Natural killer cell (primary cell): ENCODE measurements around the gene CXCL16. TPM values are rescaled to one million over a fixed set of nuclear protein-coding genes. Genes with fewer than 3 reads are reported as not detected.

Experiments
- ATAC-seq, 3 donors: fragments of 150-1000 bp in 2 of 3; fragments of 200-7000 bp in 1 of 3; cut with Tn5 transposase; 1 replicate in 1 of 3; 2 replicates in 2 of 3; pipeline ENCODE4 v1.10.0; 2021; ENCODE audit warnings: mild to moderate bottlenecking in 2 of 3, moderate library complexity in 2 of 3
- DNase-seq, 2 donors: peaks; one replicate each; pipeline versions ENCODE4 v3.0.0 to v3.0.0-alpha.2; 2013 to 2021; ENCODE audit warnings: mixed read lengths in 1 of 2
- H3K27ac ChIP-seq: one replicate; pipeline ENCODE4 v1.5.1; 2013; ENCODE audit warnings: mild to moderate bottlenecking, low read length
- H3K27me3 ChIP-seq: one replicate; pipeline ENCODE4 v1.6.1; 2013; ENCODE audit warnings: low read length; ENCODE audit not compliant: control insufficient read depth, insufficient read depth
- H3K36me3 ChIP-seq: one replicate; pipeline ENCODE4 v1.6.1; 2013; ENCODE audit warnings: low read length; ENCODE audit not compliant: control insufficient read depth, insufficient read depth
- H3K4me1 ChIP-seq: one replicate; pipeline ENCODE4 v1.6.1; 2013; ENCODE audit warnings: low read length; ENCODE audit not compliant: control insufficient read depth, insufficient read depth
- H3K4me3 ChIP-seq: one replicate; pipeline ENCODE4 v1.5.1; 2013; ENCODE audit warnings: low read length
- H3K9me3 ChIP-seq: one replicate; pipeline ENCODE4 v1.6.1; 2013; ENCODE audit warnings: low read length; ENCODE audit not compliant: control insufficient read depth, insufficient read depth
- H3K27ac Mint-ChIP-seq, 2 donors: one replicate each; pipeline ENCODE4 v1.8.0; 2022; ENCODE audit warnings: mild to moderate bottlenecking in 2 of 2, mixed read lengths in 2 of 2, moderate library complexity in 1 of 2
- H3K27me3 Mint-ChIP-seq, 2 donors: one replicate each; pipeline ENCODE4 v1.8.0; 2022; ENCODE audit warnings: low read depth in 2 of 2, mixed read lengths in 2 of 2
- H3K36me3 Mint-ChIP-seq: one replicate; pipeline ENCODE4 v1.8.0; 2022; ENCODE audit warnings: mixed read lengths
- H3K4me1 Mint-ChIP-seq, 2 donors: one replicate each; pipeline ENCODE4 v1.8.0; 2022; ENCODE audit warnings: mixed read lengths in 2 of 2
- H3K4me3 Mint-ChIP-seq: one replicate; pipeline ENCODE4 v1.8.0; 2022; ENCODE audit warnings: mild to moderate bottlenecking, moderate library complexity, mixed read lengths
- H3K9me3 Mint-ChIP-seq, 2 donors: one replicate each; pipeline ENCODE4 v1.8.0; 2022; ENCODE audit warnings: mixed read lengths in 2 of 2
- WGBS: methylation state at CpG from one replicate; pipeline ENCODE4 v1.1.7; 2013; ENCODE audit warnings: missing lambda C conversion rate; ENCODE audit not compliant: insufficient coverage; 5-methylcytosine and 5-hydroxymethylcytosine counted together
- intact Hi-C: fragments of 100-400 bp; cut with micrococcal nuclease; formaldehyde crosslinking; loops from one replicate; pipeline ENCODE4 v1.14.2; 2022
- total RNA-seq, 4 donors: library from RNA; stranded (reverse); fragments of 120-200 nt in 1 of 4; gene quantifications; one replicate each; pipeline versions ENCODE4 v1.2.3 to v1.2.4, GENCODE V29; 2013 to 2022
- TF ChIP-seq, protein P1 (sequence below): fragments of 200-600 bp; IDR thresholded peaks from one replicate; pipeline ENCODE4 v1.8.0; 2022; ENCODE audit warnings: antibody characterized with exemption

CXCL16 gene
- total RNA-seq, 3 donors from 2014 or later (not counting 1 experiment from before 2014, with no cell fraction given), result 4.0 to 31.8 (median 16.0) TPM

DNA sequence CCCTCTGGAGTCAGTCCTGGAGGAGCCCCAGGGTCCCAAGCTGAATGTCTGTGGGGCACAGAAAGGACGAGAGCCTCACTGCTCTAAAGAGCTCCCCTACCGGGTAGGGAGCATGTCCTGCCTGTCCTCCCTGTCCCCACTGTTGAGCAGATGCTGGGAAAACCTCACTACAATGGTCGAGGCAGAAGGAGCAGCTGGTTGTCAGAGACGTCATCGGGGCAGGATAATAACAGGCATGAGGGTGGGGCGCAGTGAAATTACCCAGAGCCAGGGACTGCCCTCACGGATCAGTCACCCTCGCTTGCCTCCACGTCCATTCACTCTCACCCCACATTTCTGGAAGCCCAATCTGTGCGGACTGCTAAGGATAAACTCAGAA is 32.5 kb upstream of the CXCL16 start:
- 87% methylated on average over 10 of the region's 10 CpGs for WGBS
- intact Hi-C loops, result no loop called here
- Mint-ChIP-seq H3K4me1 (no peaks in the 10 kb centered on the region), H3K9me3 (no peaks in the 10 kb centered on the region), H3K27me3 (peaks cover 5 to 20% of the 10 kb centered on the region in 2 donors), H3K4me3 (no peak overlapping the region), H3K36me3 (no peaks in the 10 kb centered on the region), H3K27ac (no peak overlapping the region)
- Histone ChIP-seq H3K9me3 (no peaks in the 10 kb centered on the region), H3K27ac (no peak overlapping the region), H3K4me1 (no peaks in the 10 kb centered on the region), H3K4me3 (no peak overlapping the region), H3K36me3 (no peaks in the 10 kb centered on the region), H3K27me3 (no peaks in the 10 kb centered on the region)
- ATAC-seq (no peak), DNase-seq (no peak)
- TF ChIP-seq, protein P1, sequence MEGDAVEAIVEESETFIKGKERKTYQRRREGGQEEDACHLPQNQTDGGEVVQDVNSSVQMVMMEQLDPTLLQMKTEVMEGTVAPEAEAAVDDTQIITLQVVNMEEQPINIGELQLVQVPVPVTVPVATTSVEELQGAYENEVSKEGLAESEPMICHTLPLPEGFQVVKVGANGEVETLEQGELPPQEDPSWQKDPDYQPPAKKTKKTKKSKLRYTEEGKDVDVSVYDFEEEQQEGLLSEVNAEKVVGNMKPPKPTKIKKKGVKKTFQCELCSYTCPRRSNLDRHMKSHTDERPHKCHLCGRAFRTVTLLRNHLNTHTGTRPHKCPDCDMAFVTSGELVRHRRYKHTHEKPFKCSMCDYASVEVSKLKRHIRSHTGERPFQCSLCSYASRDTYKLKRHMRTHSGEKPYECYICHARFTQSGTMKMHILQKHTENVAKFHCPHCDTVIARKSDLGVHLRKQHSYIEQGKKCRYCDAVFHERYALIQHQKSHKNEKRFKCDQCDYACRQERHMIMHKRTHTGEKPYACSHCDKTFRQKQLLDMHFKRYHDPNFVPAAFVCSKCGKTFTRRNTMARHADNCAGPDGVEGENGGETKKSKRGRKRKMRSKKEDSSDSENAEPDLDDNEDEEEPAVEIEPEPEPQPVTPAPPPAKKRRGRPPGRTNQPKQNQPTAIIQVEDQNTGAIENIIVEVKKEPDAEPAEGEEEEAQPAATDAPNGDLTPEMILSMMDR, result no peak

DNA sequence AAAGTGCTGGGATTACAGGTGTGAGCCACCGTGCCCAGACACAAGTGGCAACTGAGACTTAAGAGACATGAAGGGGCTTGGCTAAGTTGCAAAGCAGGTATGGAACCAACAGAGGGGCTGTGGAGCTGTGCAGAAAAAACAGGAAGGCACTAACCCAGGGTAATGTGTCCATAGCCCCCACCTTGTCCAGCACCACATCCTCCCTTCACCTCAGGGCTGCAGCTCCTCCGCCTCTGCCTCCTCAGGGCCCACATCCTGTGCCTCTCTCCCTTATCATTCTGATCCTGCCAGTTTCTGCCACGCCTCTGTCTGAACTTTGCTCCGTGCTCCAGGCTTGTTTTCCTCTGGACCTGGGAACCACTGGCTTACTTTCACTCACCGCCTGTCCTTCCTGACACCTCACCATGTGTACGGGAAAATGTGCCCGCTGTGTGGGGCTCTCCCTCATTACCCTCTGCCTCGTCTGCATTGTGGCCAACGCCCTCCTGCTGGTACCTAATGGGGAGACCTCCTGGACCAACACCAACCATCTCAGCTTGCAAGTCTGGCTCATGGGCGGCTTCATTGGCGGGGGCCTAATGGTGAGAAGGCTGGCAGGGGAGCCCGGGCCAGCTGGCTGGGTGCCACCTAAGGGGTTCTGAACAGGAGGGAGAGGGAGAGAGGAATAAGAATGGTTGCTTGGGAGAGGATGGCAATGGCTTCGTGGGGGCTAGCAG is 31.9 kb upstream of the CXCL16 start, which contains the start of gene TM4SF5:
TSS of gene TM4SF5 (plus strand) at position 368 of the 716 bp plus-strand sequence. CDS start at position 405, 37 bp downstream.
- H3K36me3 Mint-ChIP-seq, result no peaks in the 10 kb centered on the region
- WGBS, result 72% methylated on average over 13 of the region's 13 CpGs
- H3K27me3 Mint-ChIP-seq, result peaks cover 5 to 20% of the 10 kb centered on the region in 2 donors
- no peaks in the 10 kb centered on the region for H3K4me1 Mint-ChIP-seq
- H3K9me3 Mint-ChIP-seq, result no peaks in the 10 kb centered on the region
- TF ChIP-seq, protein P1, result no peak
- no peak within 1 kb of the TSS for H3K4me3 ChIP-seq
- no peaks in the 10 kb centered on the region for H3K36me3 ChIP-seq
- DNase-seq (no peak), ATAC-seq (no peak)
- no peak within 1 kb of the TSS for H3K27ac Mint-ChIP-seq
- H3K27ac ChIP-seq, result no peak within 1 kb of the TSS
- H3K4me3 Mint-ChIP-seq, result no peak within 1 kb of the TSS
- H3K27me3 ChIP-seq, result no peaks in the 10 kb centered on the region
- H3K4me1 ChIP-seq, result no peaks in the 10 kb centered on the region
- H3K9me3 ChIP-seq, result no peaks in the 10 kb centered on the region
- intact Hi-C loops, result no loop called here

DNA sequence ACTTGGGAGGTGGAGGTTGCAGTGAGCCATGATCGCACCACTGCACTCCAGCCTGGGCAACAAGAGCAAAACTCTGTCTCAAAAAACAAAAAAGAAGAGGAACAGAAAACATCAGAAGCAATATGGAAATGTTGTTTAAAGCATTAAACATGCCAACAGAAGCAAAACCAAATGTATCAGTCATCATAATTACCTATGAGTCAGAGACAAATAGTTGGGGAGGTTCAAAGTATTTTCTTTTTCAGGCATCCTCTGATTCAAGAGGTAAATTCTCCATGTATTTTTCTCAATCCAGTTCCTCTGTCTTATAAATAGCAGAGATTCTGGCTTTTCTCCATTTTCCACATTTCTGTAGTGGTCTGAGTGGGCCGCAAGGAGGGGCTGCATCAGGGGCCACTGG is 29.9 kb upstream of the CXCL16 start:
- H3K27ac ChIP-seq, result no peak overlapping the region
- Mint-ChIP-seq H3K4me1 (no peaks in the 10 kb centered on the region), H3K9me3 (no peaks in the 10 kb centered on the region), H3K36me3 (no peaks in the 10 kb centered on the region), H3K27ac (no peak overlapping the region), H3K27me3 (peaks cover 5 to 16% of the 10 kb centered on the region in 2 donors), H3K4me3 (no peak overlapping the region)
- no peaks in the 10 kb centered on the region for H3K9me3 ChIP-seq
- DNase-seq (no peak), ATAC-seq (no peak)
- WGBS, result 97% methylated on average over 2 of the region's 2 CpGs
- no peaks in the 10 kb centered on the region for H3K36me3 ChIP-seq
- intact Hi-C loops, result no loop called here
- H3K27me3 ChIP-seq, result no peaks in the 10 kb centered on the region
- TF ChIP-seq, protein P1, result no peak
- no peaks in the 10 kb centered on the region for H3K4me1 ChIP-seq
- no peak overlapping the region for H3K4me3 ChIP-seq

DNA sequence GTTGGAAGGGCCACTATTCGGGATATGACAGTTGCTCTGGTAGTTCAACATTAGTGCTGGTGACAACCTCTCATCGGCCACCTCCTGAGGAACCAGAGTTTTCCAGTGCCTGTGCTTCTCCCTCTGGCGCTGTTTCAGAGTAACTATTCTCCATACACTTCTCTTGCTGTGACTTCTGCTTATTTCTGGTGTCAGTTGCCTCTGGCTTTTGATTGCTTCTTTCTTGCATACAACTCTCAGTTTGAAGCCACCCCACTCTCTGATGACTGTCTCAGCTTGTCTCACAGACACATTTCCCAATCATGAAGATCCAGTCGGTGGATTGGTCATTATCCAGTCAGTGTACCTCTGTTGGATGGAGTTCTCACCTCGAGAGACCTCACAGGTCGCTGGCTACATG is 28.6 kb upstream of the CXCL16 start:
- no peaks in the 10 kb centered on the region for H3K36me3 Mint-ChIP-seq
- Histone ChIP-seq H3K4me1 (no peaks in the 10 kb centered on the region), H3K36me3 (no peaks in the 10 kb centered on the region), H3K27me3 (no peaks in the 10 kb centered on the region), H3K27ac (no peak overlapping the region), H3K4me3 (no peak overlapping the region), H3K9me3 (no peaks in the 10 kb centered on the region)
- H3K27me3 Mint-ChIP-seq, result peaks cover 5 to 16% of the 10 kb centered on the region in 2 donors
- H3K4me1 Mint-ChIP-seq, result no peaks in the 10 kb centered on the region
- TF ChIP-seq, protein P1, result no peak
- H3K9me3 Mint-ChIP-seq, result no peaks in the 10 kb centered on the region
- ATAC-seq, result peak in 1 of 3 donors; percentile 15
- no peak for DNase-seq
- no peak overlapping the region for H3K4me3 Mint-ChIP-seq
- intact Hi-C loops, result no loop called here
- WGBS, result 87% methylated on average over 6 of the region's 6 CpGs
- H3K27ac Mint-ChIP-seq, result peak overlapping the region in 1 of 2 donors; percentile 21
